GM23338 (cell line): ENCODE data around the gene OR52D1. TPM values are rescaled to one million over a fixed set of nuclear protein-coding genes. Genes with fewer than 3 reads are reported as not detected.

Experiments
- ATAC-seq: fragments of 200-7000 bp; cut with Tn5 transposase; 3 replicates; pipeline ENCODE4 v1.9.1; 2020
- DNase-seq: peaks from one replicate; pipeline ENCODE4 v3.0.0-alpha.2; 2015; ENCODE audit warnings: low spot score
- H2AFZ ChIP-seq: fragments of 200-600 bp; sonication (generic); 2 replicates; pipeline ENCODE4 v1.8.0; 2016; ENCODE audit warnings: antibody characterized with exemption, mild to moderate bottlenecking, moderate library complexity
- H3F3A ChIP-seq: fragments of 200-600 bp; sonication (generic); replicated peaks from 2 replicates; pipeline ENCODE4 v1.8.0; 2017; ENCODE audit warnings: antibody characterized with exemption, mixed run types, low read depth
- H3K27ac ChIP-seq: fragments of 200-600 bp; sonication (generic); 2 replicates; pipeline ENCODE4 v1.6.1; 2016; ENCODE audit warnings: low read depth
- H3K27me3 ChIP-seq: fragments of 200-600 bp; sonication (generic); 2 replicates; pipeline ENCODE4 v1.8.0; 2016; ENCODE audit warnings: mild to moderate bottlenecking, mixed run types, moderate library complexity; ENCODE audit not compliant: insufficient read depth
- H3K36me3 ChIP-seq: fragments of 200-600 bp; sonication (generic); 2 replicates; pipeline ENCODE4 v1.8.0; 2016; ENCODE audit warnings: mild to moderate bottlenecking; ENCODE audit not compliant: insufficient read depth
- H3K4me1 ChIP-seq: fragments of 200-600 bp; sonication (generic); 2 replicates; pipeline ENCODE4 v1.8.0; 2016; ENCODE audit warnings: mild to moderate bottlenecking, moderate library complexity; ENCODE audit not compliant: insufficient read depth
- H3K4me2 ChIP-seq: fragments of 200-600 bp; sonication (generic); 2 replicates; pipeline ENCODE4 v1.7.1; 2017; ENCODE audit warnings: mixed run types
- H3K4me3 ChIP-seq: fragments of 200-600 bp; sonication (generic); 2 replicates; pipeline ENCODE4 v1.6.1; 2016; ENCODE audit warnings: mixed run types
- H3K79me2 ChIP-seq: fragments of 200-600 bp; sonication (generic); replicated peaks from 2 replicates; pipeline ENCODE4 v1.8.0; 2017; ENCODE audit warnings: mild to moderate bottlenecking; ENCODE audit not compliant: insufficient read depth
- H3K9me2 ChIP-seq: fragments of 200-600 bp; sonication (generic); 2 replicates; pipeline ENCODE4 v1.8.0; 2017; ENCODE audit not compliant: insufficient read depth
- H4K20me1 ChIP-seq: fragments of 200-600 bp; sonication (generic); replicated peaks from 2 replicates; pipeline ENCODE4 v1.8.0; 2017; ENCODE audit warnings: mild to moderate bottlenecking; ENCODE audit not compliant: insufficient read depth
- H3K27ac Mint-ChIP-seq: 2 replicates; pipeline ENCODE4 v1.8.0; 2020; ENCODE audit warnings: inconsistent platforms, mild to moderate bottlenecking, moderate library complexity, mixed read lengths
- H3K27me3 Mint-ChIP-seq: 3 replicates; pipeline ENCODE4 v1.8.0; 2022; ENCODE audit warnings: low read depth, mild to moderate bottlenecking, moderate library complexity, mixed read lengths, inconsistent platforms; ENCODE audit not compliant: insufficient read depth, poor library complexity
- H3K36me3 Mint-ChIP-seq: 3 replicates; pipeline ENCODE4 v1.8.0; 2021; ENCODE audit warnings: low read depth, mild to moderate bottlenecking, inconsistent platforms, moderate library complexity, mixed read lengths
- H3K4me1 Mint-ChIP-seq: 3 replicates; pipeline ENCODE4 v1.8.0; 2020; ENCODE audit warnings: mild to moderate bottlenecking, inconsistent platforms, mixed read lengths
- H3K4me3 Mint-ChIP-seq: 3 replicates; pipeline ENCODE4 v1.8.0; 2021; ENCODE audit warnings: moderate library complexity, mild to moderate bottlenecking, inconsistent platforms, mixed read lengths
- H3K9me3 Mint-ChIP-seq: 3 replicates; pipeline ENCODE4 v1.8.0; 2020; ENCODE audit warnings: moderate library complexity, mild to moderate bottlenecking, inconsistent platforms, mixed read lengths
- ETS1 ChIP-seq: IDR thresholded peaks from 2 replicates; pipeline ENCODE4 v1.6.1; 2016; ENCODE audit warnings: antibody characterized with exemption
- EZH2 ChIP-seq: fragments of 200-600 bp; sonication (generic); IDR thresholded peaks from one replicate; pipeline ENCODE4 v1.8.0; 2017; ENCODE audit warnings: antibody characterized with exemption, mild to moderate bottlenecking, low read depth; ENCODE audit not compliant: unreplicated experiment
- EZH2phosphoT487 ChIP-seq: fragments of 200-600 bp; sonication (generic); IDR thresholded peaks from one replicate; pipeline ENCODE4 v1.8.1; 2018; ENCODE audit warnings: antibody characterized with exemption; ENCODE audit not compliant: unreplicated experiment
- JUNB ChIP-seq: IDR thresholded peaks from one replicate; pipeline ENCODE4 v1.6.1; 2016; ENCODE audit warnings: antibody characterized with exemption; ENCODE audit not compliant: unreplicated experiment
- NANOG ChIP-seq: IDR thresholded peaks from 2 replicates; pipeline ENCODE4 v1.6.1; 2016; ENCODE audit warnings: antibody characterized with exemption, borderline replicate concordance
- POLR2AphosphoS5 ChIP-seq: IDR thresholded peaks from 2 replicates; pipeline ENCODE4 v1.6.1; 2016; ENCODE audit warnings: antibody characterized with exemption, low read depth
- REST ChIP-seq: IDR thresholded peaks from one replicate; pipeline ENCODE4 v1.6.1; 2018; ENCODE audit warnings: antibody characterized with exemption; ENCODE audit not compliant: unreplicated experiment
- STAT1 ChIP-seq: IDR thresholded peaks from one replicate; pipeline ENCODE4 v1.6.1; 2016; ENCODE audit warnings: antibody characterized with exemption; ENCODE audit not compliant: unreplicated experiment
- ZNF114 ChIP-seq: fragments of 250-450 bp; sonication (Bioruptor Pico); IDR thresholded peaks from 2 replicates; pipeline ENCODE4 v1.5.0; 2020; ENCODE audit warnings: mild to moderate bottlenecking, moderate library complexity
- ZNF331 ChIP-seq: fragments of 250-450 bp; sonication (Bioruptor Pico); IDR thresholded peaks from 2 replicates; pipeline ENCODE4 v1.5.0; 2020; ENCODE audit warnings: low read depth, mild to moderate bottlenecking, moderate library complexity
- ZNF462 ChIP-seq: fragments of 250-450 bp; sonication (Bioruptor Pico); IDR thresholded peaks from 2 replicates; pipeline ENCODE4 v1.5.0; 2020; ENCODE audit warnings: mild to moderate bottlenecking, moderate library complexity
- long read RNA-seq: library from polyadenylated mRNA; unstranded; transcript quantifications from one replicate; pipeline ENCODE4 v2.0.0, GENCODE V29; 2020; ENCODE audit not compliant: unreplicated experiment
- polyA plus RNA-seq: library from polyadenylated mRNA; unstranded; fragments of >200 nt; fragmentation: Nextera tagmentation; extraction: Ambion mirVana; gene quantifications from 2 replicates; pipeline ENCODE4 v1.2.1, GENCODE V29; 2016
- total RNA-seq: library from RNA; depleted of rRNA; stranded (reverse); fragments of >200 nt; shearing (Covaris generic); gene quantifications from 2 replicates; pipeline ENCODE4 v1.2.3, GENCODE V29; 2014; rRNA removed

OR52D1 gene
- total RNA-seq (not detected in 2 replicates), polyA plus RNA-seq (not detected in 2 replicates)
- long read RNA-seq, result 0 reads

- Histone ChIP-seq H3K4me2 (no peak within 1 kb of the TSS), H3K9me2 (peaks cover 3% of the 10 kb centered on the region; the same call in 1 of the 2 replicates), H3K27ac (no peak within 1 kb of the TSS), H3K36me3 (no peaks in the 10 kb centered on the region), H3F3A (no peaks in the 10 kb centered on the region), H3K4me3 (no peak within 1 kb of the TSS), H3K79me2 (no peaks in the 10 kb centered on the region), H2AFZ (no peak within 1 kb of the TSS), H4K20me1 (no peaks in the 10 kb centered on the region), H3K27me3 (no peaks in the 10 kb centered on the region), H3K4me1 (no peaks in the 10 kb centered on the region)
- peaks cover 1% of the 10 kb centered on the region for H3K27me3 Mint-ChIP-seq
- ATAC-seq (no peak), DNase-seq (no peak)
- TF ChIP-seq STAT1 (no peak), NANOG (no peak), JUNB (no peak), EZH2phosphoT487 (no peak), ETS1 (no peak), EZH2 (no peak), ZNF331 (no peak), REST (no peak), POLR2AphosphoS5 (no peak), ZNF462 (CRISPR knock-in tag) (no peak), ZNF114 (CRISPR knock-in tag) (no peak)
- H3K9me3 Mint-ChIP-seq, result no peaks in the 10 kb centered on the region
- no peaks in the 10 kb centered on the region for H3K36me3 Mint-ChIP-seq
- no peaks in the 10 kb centered on the region for H3K4me1 Mint-ChIP-seq
- no peak within 1 kb of the TSS for H3K27ac Mint-ChIP-seq
- H3K4me3 Mint-ChIP-seq, result no peak within 1 kb of the TSS
These were observed at the start of gene OR52D1 for GRCh38 chr11:5488385-5488784. OR52D1 (plus strand) TSS chr11:5488685; CDS start chr11:5488707, 22 bp downstream.
